Fibroblast of lung (primary cell): Measurements from ENCODE around the gene PFKFB2. TPM values are rescaled to one million over a fixed set of nuclear protein-coding genes. Genes with fewer than 3 reads are reported as not detected.

Experiments used
- DNase-seq, 2 donors: peaks; one replicate each; pipeline versions ENCODE4 v3.0.0 to v3.0.0-alpha.2; 2010; ENCODE audit warnings: low read depth in 2 of 2
- H2AFZ ChIP-seq: 2 replicates; pipeline ENCODE4 v1.5.1; 2012; ENCODE audit warnings: low read length, control low read depth, inconsistent platforms
- H3K27ac ChIP-seq: 2 replicates; pipeline ENCODE4 v1.5.1; 2011; ENCODE audit warnings: low read length, control low read depth; ENCODE audit not compliant: insufficient read depth
- H3K27me3 ChIP-seq: 2 replicates; pipeline ENCODE4 v1.5.1; 2011; ENCODE audit warnings: mild to moderate bottlenecking, low read length; ENCODE audit not compliant: control insufficient read depth, insufficient read depth
- H3K36me3 ChIP-seq: 2 replicates; pipeline ENCODE4 v1.5.1; 2011; ENCODE audit warnings: low read length; ENCODE audit not compliant: control insufficient read depth, insufficient read depth
- H3K4me1 ChIP-seq: 2 replicates; pipeline ENCODE4 v1.5.1; 2011; ENCODE audit warnings: low read length; ENCODE audit not compliant: control insufficient read depth, insufficient read depth; ENCODE audit errors: extremely low read depth
- H3K4me2 ChIP-seq: 2 replicates; pipeline ENCODE4 v1.5.1; 2011; ENCODE audit warnings: low read length, control low read depth; ENCODE audit not compliant: insufficient read depth; ENCODE audit errors: extremely low read depth
- H3K4me3 ChIP-seq, 4 experiments: fragments of 200-600 bp in 1 of 4; sonication (generic) in 1 of 4; replicated peaks in 1 of 4; 2 replicates each; pipeline ENCODE4 v1.5.1; 2011 to 2016; ENCODE audit warnings: low read length in 4 of 4, low read depth in 3 of 4, mild to moderate bottlenecking in 3 of 4, control low read depth in 2 of 4, inconsistent platforms in 1 of 4, mixed read lengths in 1 of 4; ENCODE audit not compliant: insufficient read depth in 1 of 4; ENCODE audit errors: control extremely low read depth in 1 of 4
- H3K79me2 ChIP-seq: 2 replicates; pipeline ENCODE4 v1.5.1; 2012; ENCODE audit warnings: mild to moderate bottlenecking, low read length, inconsistent platforms; ENCODE audit not compliant: control insufficient read depth, insufficient read depth
- H3K9ac ChIP-seq: 2 replicates; pipeline ENCODE4 v1.5.1; 2011; ENCODE audit warnings: mild to moderate bottlenecking, low read length, control low read depth; ENCODE audit not compliant: insufficient read depth
- H3K9me3 ChIP-seq: 2 replicates; pipeline ENCODE4 v1.5.1; 2012; ENCODE audit warnings: low read depth, low read length; ENCODE audit not compliant: control insufficient read depth, insufficient read depth
- H4K20me1 ChIP-seq: 2 replicates; pipeline ENCODE4 v1.5.1; 2011; ENCODE audit warnings: low read length; ENCODE audit not compliant: control insufficient read depth, insufficient read depth; ENCODE audit errors: extremely low read depth
- EZH2 ChIP-seq: IDR thresholded peaks from 2 replicates; pipeline ENCODE4 v1.5.1; 2012; ENCODE audit warnings: low read length, control low read depth, mild to moderate bottlenecking; ENCODE audit errors: missing control alignments
- polyA plus RNA-seq, 2 donors: library from polyadenylated mRNA; depleted of rRNA in 1 of 2; stranded (reverse) in 1 of 2; unstranded in 1 of 2; fragments of >200 nt; gene quantifications; 2 replicates each; pipeline ENCODE4 v1.2.1, GENCODE V29; 2011 to 2012; ENCODE audit warnings: missing spikeins in 1 of 2
- total RNA-seq: library from RNA; depleted of rRNA; stranded (reverse); fragments of >200 nt; gene quantifications from 2 replicates; pipeline ENCODE4 v1.2.1, GENCODE V29; 2014
- TF ChIP-seq, protein P1 (sequence below), 2 donors: IDR thresholded peaks in 1 of 2; conservative IDR thresholded peaks in 1 of 2; 1 replicate in 1 of 2; 2 replicates in 1 of 2; pipeline ENCODE4 v1.5.1; 2011 to 2012; ENCODE audit warnings: low read length in 2 of 2, control low read depth in 1 of 2, inconsistent platforms in 1 of 2, low read depth in 1 of 2, mild to moderate bottlenecking in 1 of 2

PFKFB2 gene
- total and polyA plus RNA-seq, 2 donors (not counting 1 experiment from before 2014, with no cell fraction given) = 3.2 to 7.6 TPM

DNA sequence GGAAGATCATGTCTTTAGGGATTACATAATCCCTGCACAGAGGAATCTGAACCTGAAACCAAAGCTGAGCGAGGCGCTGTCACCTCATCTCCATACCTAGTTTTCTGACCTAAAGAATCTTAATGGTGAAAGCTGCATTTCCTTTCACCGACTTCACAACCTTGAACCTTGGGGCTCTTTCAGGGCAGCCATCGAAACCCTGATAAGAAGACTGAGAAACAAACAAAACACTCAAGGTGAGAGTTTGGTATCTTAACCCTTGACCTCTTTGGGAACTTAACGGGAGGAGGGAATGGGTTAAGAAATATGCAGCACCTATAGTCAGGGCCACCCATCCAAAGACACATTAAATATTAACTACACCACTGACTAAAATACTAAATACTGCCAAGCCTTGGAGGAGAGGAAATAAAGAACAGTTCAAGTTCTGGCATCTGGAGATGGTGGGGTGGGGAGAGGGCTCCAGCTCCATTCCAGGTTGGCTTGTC is 22.5 kb upstream of the PFKFB2 start:
- Histone ChIP-seq H3K4me2 (no peak overlapping the region), H3K4me3 (no peak overlapping the region), H4K20me1 (no peaks in the 10 kb centered on the region), H3K79me2 (no peaks in the 10 kb centered on the region), H3K36me3 (no peaks in the 10 kb centered on the region), H2AFZ (no peak overlapping the region), H3K9me3 (no peaks in the 10 kb centered on the region), H3K4me1 (peaks cover 1% of the 10 kb centered on the region), H3K27ac (no peak overlapping the region), H3K27me3 (peaks cover 6% of the 10 kb centered on the region), H3K9ac (no peak overlapping the region)
- no peak for DNase-seq
- TF ChIP-seq, protein P1, sequence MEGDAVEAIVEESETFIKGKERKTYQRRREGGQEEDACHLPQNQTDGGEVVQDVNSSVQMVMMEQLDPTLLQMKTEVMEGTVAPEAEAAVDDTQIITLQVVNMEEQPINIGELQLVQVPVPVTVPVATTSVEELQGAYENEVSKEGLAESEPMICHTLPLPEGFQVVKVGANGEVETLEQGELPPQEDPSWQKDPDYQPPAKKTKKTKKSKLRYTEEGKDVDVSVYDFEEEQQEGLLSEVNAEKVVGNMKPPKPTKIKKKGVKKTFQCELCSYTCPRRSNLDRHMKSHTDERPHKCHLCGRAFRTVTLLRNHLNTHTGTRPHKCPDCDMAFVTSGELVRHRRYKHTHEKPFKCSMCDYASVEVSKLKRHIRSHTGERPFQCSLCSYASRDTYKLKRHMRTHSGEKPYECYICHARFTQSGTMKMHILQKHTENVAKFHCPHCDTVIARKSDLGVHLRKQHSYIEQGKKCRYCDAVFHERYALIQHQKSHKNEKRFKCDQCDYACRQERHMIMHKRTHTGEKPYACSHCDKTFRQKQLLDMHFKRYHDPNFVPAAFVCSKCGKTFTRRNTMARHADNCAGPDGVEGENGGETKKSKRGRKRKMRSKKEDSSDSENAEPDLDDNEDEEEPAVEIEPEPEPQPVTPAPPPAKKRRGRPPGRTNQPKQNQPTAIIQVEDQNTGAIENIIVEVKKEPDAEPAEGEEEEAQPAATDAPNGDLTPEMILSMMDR (conservative IDR thresholded peaks at IDR 0.05 in 1 of 2, IDR thresholded peaks at IDR 0.05 in 1 of 2; ENCODE audit: low read depth in 1 of 2, low read length in 2 of 2) = no peak
- no peak for TF ChIP-seq EZH2

DNA sequence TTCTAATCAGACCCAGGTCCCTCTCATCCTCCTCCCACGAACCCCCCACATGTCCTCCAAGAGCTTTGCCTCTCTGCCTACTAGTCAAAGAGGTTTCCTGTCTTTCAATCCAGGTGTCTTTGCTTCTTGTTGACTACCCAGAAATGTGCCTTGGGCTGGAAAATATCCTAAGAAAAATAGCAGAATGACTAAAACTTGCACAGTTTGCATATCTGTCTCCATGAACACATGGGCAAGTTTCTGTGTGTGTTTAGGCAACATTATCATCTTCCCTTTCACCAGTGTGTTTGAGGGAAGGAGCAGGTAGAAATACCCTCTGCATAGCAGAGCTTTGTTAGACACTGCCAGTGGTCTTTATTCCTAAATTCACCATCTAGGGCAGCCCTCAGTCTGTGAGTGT is 22.1 kb upstream of the PFKFB2 start:
- H3K27me3 ChIP-seq = peaks cover 6% of the 10 kb centered on the region
- H3K27ac ChIP-seq = no peak overlapping the region
- no peaks in the 10 kb centered on the region for H3K36me3 ChIP-seq
- no peak for DNase-seq
- no peaks in the 10 kb centered on the region for H3K9me3 ChIP-seq
- H4K20me1 ChIP-seq = no peaks in the 10 kb centered on the region
- no peaks in the 10 kb centered on the region for H3K79me2 ChIP-seq
- no peak overlapping the region for H2AFZ ChIP-seq
- no peak for TF ChIP-seq EZH2
- TF ChIP-seq, protein P1 (conservative IDR thresholded peaks at IDR 0.05 in 1 of 2, IDR thresholded peaks at IDR 0.05 in 1 of 2; ENCODE audit: low read depth in 1 of 2, low read length in 2 of 2) = no peak
- H3K9ac ChIP-seq = no peak overlapping the region
- H3K4me1 ChIP-seq = no peaks in the 10 kb centered on the region
- H3K4me2 ChIP-seq = no peak overlapping the region
- no peak overlapping the region for H3K4me3 ChIP-seq

DNA sequence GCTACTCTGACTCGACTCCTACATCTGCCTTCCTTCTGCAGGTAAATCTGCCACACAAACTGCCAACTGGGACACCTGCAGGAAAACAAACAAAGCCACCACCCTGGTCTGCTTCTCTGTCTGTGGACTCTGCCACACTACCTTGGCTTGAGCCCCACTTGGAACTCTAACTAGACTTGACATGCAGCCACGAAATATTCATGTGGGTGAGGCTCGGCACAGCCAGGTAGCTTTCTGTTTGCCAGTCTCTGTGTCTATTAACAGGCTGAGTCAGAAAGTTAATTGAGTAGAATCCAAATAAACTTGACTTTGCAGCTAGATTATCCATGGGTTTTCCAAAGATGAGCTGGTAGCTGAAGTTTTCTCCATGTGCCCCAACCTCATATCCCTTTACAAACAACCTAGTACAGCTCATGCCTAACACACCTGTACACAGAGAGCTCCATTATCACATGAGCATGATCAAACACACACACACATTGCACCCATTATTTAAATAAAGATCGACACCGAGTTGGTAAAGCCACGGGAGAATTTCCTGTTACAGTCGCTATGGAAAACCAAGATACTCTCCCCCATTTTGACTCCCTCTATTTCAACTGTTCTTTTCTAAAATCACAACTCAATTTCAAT is 21.3 kb upstream of the PFKFB2 start:
- H4K20me1 ChIP-seq = no peaks in the 10 kb centered on the region
- peaks cover 6% of the 10 kb centered on the region for H3K27me3 ChIP-seq
- no peak for DNase-seq
- no peak overlapping the region for H3K4me2 ChIP-seq
- H3K9me3 ChIP-seq = no peaks in the 10 kb centered on the region
- no peak overlapping the region for H2AFZ ChIP-seq
- H3K79me2 ChIP-seq = no peaks in the 10 kb centered on the region
- H3K27ac ChIP-seq = no peak overlapping the region
- no peak for TF ChIP-seq EZH2
- no peaks in the 10 kb centered on the region for H3K36me3 ChIP-seq
- H3K9ac ChIP-seq = no peak overlapping the region
- no peaks in the 10 kb centered on the region for H3K4me1 ChIP-seq
- no peak overlapping the region for H3K4me3 ChIP-seq
